GM19468 (cell line): ENCODE measurements around the gene DBH.

Experiments
- ATAC-seq: cut with Tn5 transposase; IDR thresholded peaks from one replicate; pipeline ENCODE4 v1.9.1; 2021; ENCODE audit warnings: mild to moderate bottlenecking, moderate library complexity, moderate number of reproducible peaks; ENCODE audit not compliant: unreplicated experiment; ENCODE audit errors: extremely low read depth

DBH gene

GRCh38 chr9:133640580-133641395 lies 4.6 kb downstream of the DBH start:
- ATAC-seq = no peak

- no peak for ATAC-seq
These were observed 5.2 kb downstream of the DBH start for GRCh38 chr9:133641396-133641655.

GRCh38 chr9:133641861-133642595 lies 5.9 kb downstream of the DBH start:
- no peak for ATAC-seq

GRCh38 chr9:133642708-133643361 lies 6.7 kb downstream of the DBH start:
- no peak for ATAC-seq

- no peak for ATAC-seq
These were observed 7.2 kb downstream of the DBH start for GRCh38 chr9:133643362-133643755.

GRCh38 chr9:133643978-133644760 lies 8.0 kb downstream of the DBH start:
- ATAC-seq = no peak

- ATAC-seq = no peak
These were observed 9.0 kb downstream of the DBH start for GRCh38 chr9:133645021-133645765.

- ATAC-seq = no peak
These were observed 11.0 kb downstream of the DBH start for GRCh38 chr9:133647148-133647547.

- no peak for ATAC-seq
These were observed 11.8 kb downstream of the DBH start for GRCh38 chr9:133647765-133648469.

- ATAC-seq = no peak
These were observed 13.0 kb downstream of the DBH start for GRCh38 chr9:133649194-133649593.

GRCh38 chr9:133650026-133650425 lies 13.9 kb downstream of the DBH start:
- ATAC-seq = no peak

GRCh38 chr9:133653638-133654037 lies 17.5 kb downstream of the DBH start:
- no peak for ATAC-seq

- no peak for ATAC-seq
These were observed 18.8 kb downstream of the DBH start for GRCh38 chr9:133654736-133655657.

- ATAC-seq = no peak
These were observed 19.5 kb downstream of the DBH start for GRCh38 chr9:133655701-133656100.

GRCh38 chr9:133656211-133657119 lies 20.3 kb downstream of the DBH start:
- no peak for ATAC-seq

- ATAC-seq = no peak
These were observed 21.0 kb downstream of the DBH start for GRCh38 chr9:133657120-133657661.
